Left hindlimb (tissue), 1 donor: ENCODE measurements around the gene TEX264.
"Not testable (repeated sequence)": the region's sequence is repeated elsewhere in the genome, so short reads cannot be mapped to it uniquely, and the experiment has no call there.

Experiments used
- DNase-seq: peaks from one replicate; pipeline ENCODE4 v3.0.0-alpha.2; 2018

The TEX264 gene

GRCh38 chr3:51717947-51718346 lies 46.9 kb downstream of the TEX264 start:
- DNase-seq: no peak

GRCh38 chr3:51718547-51719409 lies 47.7 kb downstream of the TEX264 start:
- no peak for DNase-seq

GRCh38 chr3:51719410-51720025 lies 48.5 kb downstream of the TEX264 start:
- DNase-seq: no peak

- DNase-seq: no peak
Measured at GRCh38 chr3:51720292-51721061, 49.4 kb downstream of the TEX264 start.

- no peak for DNase-seq
Measured at GRCh38 chr3:51721062-51721745, 50.2 kb downstream of the TEX264 start.

- DNase-seq: no peak
Measured at GRCh38 chr3:51722362-51722761, 51.3 kb downstream of the TEX264 start.

- no peak for DNase-seq
Measured at GRCh38 chr3:51727500-51727899, 56.4 kb downstream of the TEX264 start.

GRCh38 chr3:51729042-51729633 lies 58.1 kb downstream of the TEX264 start:
- DNase-seq: no peak

- no peak for DNase-seq
Measured at GRCh38 chr3:51733859-51734571, 63.0 kb downstream of the TEX264 start.

GRCh38 chr3:51734572-51734907 lies 63.5 kb downstream of the TEX264 start:
- no peak for DNase-seq

GRCh38 chr3:51735039-51735438 lies 64.0 kb downstream of the TEX264 start:
- DNase-seq: no peak

GRCh38 chr3:51735950-51736349 lies 64.9 kb downstream of the TEX264 start:
- DNase-seq: no peak

GRCh38 chr3:51739110-51739509 lies 68.1 kb downstream of the TEX264 start:
- no peak for DNase-seq

- DNase-seq: not testable (repeated sequence)
Measured at GRCh38 chr3:51742320-51742719, 71.3 kb downstream of the TEX264 start.

GRCh38 chr3:51742978-51743377 lies 71.9 kb downstream of the TEX264 start:
- not testable (repeated sequence) for DNase-seq

- DNase-seq: no peak
Measured at GRCh38 chr3:51747840-51748239, 76.8 kb downstream of the TEX264 start.

GRCh38 chr3:51748327-51748726 lies 77.3 kb downstream of the TEX264 start:
- no peak for DNase-seq

GRCh38 chr3:51750878-51751277 lies 79.8 kb downstream of the TEX264 start:
- DNase-seq: no peak

GRCh38 chr3:51751287-51751686 lies 80.2 kb downstream of the TEX264 start:
- no peak for DNase-seq
